NCI-H146 treated with DMSO at 0.1 percent for 48 hours (cell line): Measurements from ENCODE around the gene TDRD12.
A peak's percentile ranks its signal among the peaks of the same experiment; 100 is the strongest.
"Not testable (repeated sequence)": the region's sequence is repeated elsewhere in the genome, so short reads cannot be mapped to it uniquely, and the experiment has no call there.

Experiments
- DNase-seq: peaks from one replicate; lab custom pipeline; 2025; ENCODE audit not compliant: unreplicated experiment; lab: John Stamatoyannopoulos, UW

The TDRD12 gene

DNA sequence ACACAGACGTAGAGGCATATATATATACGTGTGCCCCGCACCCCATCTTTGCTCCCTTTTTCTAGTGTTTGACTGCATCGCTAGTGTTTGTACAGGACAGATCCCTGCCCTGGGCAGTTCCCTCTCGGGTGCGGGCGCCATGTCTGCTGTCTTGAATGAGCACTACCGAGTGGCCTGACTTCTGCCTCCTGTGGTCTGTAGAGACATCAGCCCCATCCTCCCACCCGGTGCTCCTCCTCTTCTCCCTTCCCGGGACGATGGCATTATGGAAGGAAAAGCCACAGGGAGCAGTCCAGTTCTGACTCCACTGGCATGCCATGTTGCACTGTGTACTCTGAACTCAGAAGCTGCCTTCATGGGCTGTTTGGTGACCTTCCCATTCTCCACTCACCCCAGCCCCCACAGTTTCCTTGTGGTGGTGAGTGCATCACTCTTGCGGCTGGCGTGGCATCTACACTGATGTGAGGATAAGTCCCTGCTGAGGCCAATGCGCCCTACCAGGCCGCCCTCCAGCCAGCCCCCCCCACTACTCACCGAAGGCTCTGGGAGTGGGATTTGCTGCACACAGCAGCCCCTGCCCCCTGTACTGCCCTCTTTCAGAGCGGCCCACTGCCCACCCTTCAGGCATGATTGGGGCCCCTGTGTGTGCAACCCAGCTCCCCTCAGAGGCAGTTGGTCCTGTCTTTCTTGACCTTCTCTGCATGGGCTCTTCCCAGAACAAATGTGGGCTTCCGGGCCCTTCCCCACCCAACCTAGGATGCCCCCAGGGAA is 25.2 kb downstream of the TDRD12 start:
- no peak for DNase-seq

DNA sequence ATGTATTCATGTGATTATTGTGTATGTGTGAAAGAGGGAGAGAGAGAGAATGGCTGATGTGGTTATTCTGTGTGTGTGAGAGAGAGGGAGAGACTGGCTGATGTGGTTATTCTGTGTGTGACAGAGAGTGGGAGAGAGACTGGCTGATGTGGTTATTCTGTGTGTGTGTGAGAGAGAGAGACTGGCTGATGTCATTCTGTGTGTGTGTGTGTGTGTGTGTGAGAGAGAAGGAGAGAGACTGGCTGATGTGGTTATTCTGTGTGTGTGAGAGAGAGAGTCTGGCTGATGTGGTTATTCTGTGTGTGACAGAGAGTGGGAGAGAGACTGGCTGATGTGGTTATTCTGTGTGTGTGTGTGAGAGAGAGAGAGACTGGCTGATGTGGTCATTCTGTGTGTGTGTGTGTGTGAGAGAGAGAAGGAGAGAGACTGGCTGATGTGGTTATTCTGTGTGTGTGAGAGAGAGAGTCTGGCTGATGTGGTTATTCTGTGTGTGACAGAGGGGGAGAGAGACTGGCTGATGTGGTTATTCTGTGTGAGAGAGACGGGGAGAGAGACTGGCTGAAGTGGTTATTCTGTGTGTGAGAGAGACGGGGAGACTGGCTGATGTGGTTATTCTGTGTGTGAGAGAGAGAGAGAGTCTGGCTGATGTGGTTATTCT is 26.2 kb downstream of the TDRD12 start:
- not testable (repeated sequence) for DNase-seq

DNA sequence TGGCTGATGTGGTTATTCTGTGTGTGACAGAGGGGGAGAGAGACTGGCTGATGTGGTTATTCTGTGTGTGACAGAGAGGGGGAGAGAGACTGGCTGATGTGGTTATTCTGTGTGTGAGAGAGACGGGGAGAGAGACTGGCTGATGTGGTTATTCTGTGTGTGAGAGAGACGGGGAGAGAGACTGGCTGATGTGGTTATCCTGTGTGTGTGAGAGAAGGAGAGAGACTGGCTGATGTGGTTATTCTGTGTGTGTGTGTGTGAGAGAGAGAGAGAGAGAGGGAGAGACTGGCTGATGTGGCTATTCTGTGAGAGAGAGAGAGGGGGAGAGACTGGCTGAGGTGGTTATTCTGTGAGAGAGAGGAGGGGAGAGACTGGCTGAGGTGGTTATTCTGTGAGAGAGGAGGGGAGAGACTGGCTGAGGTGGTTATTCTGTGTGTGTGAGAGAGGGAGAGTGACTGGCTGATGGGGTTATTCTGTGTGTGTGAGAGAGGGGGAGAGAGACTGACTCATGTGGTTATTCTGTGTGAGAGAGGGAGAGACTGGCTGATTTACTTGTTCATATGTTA is 27.1 kb downstream of the TDRD12 start:
- not testable (repeated sequence) for DNase-seq

DNA sequence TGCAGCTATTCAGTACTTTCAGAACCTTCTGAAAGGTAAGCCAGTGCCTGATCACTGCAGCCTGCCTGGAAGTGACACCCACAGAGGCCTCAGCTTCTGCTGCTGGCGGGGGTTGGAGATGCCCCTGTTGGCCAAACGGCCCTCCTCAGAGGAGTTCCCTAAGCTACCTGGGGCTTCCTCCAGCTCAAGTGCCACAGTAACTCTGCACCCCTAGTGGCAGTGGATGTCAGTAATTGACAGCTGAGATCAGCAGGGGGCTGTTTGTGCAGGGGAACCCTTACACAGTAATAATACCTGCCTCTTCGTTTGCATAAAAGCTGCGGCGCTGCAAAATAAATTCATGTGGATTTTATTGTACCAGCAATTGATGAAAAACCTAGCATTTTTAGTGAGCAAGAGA is 28.9 kb downstream of the TDRD12 start:
- DNase-seq = no peak

DNA sequence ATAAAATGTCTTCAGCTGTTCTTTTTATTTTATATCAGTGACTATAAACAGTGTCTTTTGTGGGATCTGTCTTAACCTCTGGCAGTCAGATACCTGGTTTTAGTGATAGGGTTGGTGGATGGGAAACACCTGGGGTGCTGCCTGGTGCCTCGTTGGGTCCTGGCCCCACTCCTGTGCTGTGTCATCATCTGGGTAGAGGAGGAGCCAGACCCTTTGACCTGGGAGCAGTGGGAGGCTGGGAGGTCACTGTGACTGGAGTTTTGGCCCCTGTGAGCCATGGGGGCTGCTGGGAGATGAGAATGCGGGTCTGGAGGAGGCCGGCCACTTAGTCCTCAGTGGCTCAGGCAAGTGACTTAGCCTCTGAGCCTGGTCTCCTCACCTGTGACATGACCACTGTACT is 29.4 kb downstream of the TDRD12 start:
- DNase-seq = no peak

DNA sequence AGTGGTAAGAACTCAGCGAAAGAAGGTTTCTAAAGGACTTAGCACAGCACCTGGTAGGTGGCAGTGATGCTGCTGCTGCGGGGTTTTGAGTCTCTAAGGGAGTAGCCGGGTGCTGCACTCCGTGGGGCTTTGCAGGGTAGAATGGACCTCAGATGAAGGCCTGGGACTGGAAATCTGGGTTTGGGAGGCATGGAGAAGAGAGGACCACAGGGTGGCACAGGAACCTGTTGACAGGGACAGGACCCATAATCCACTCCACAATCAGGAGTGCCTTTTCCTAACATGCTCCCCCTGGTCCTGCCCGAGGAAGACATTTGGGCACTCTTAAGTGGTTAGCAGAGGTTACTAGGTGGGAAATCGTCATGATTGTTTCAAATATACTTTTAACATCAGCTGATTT is 29.8 kb downstream of the TDRD12 start:
- no peak for DNase-seq

DNA sequence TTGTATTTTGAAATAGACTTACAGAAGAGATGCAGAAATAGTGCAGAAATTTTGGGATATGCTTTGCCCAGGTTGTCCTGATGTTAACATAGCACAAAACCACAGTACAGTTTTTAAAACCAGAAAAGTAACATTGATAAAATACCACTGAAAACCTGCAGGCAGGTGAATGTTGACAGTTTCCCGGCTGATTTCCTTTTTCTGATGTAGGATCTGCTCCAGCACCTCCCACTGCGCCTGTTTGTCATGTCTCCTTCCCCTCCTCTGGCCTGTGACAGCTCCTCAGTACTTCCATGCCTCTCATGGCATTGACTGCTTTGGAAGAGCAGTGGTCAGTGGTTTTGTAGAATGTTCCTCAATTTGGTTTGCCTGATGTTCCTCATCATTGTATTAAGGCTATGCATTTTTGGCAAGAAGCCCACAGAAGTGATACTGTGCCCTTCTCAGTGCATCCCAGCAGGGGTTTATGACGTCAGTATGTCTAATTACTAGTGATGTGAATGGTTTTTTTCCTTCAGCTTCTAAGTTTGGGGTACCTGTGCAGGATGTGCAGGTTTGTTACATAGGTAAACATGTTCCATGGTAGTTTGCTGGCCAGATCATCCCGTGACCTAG is 31.0 kb downstream of the TDRD12 start:
- DNase-seq = no peak

DNA sequence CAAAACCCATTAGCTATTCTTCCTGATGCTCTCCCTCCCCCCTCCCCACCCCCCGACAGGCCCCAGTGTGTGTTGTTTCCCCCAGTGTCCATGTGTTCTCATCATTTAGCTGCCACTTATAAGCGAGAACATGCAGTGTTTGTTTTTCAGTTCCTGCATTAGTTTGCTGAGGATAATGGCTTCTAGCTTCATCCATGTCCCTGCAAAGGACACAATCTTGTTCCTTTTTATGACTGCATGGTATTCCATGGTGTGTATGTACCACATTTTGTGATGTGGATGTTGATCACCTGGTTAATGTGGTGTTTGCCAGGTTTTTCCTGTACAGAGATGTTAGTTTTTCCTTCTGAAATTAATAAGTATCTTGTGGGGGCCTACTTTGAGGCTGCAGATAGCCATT is 31.5 kb downstream of the TDRD12 start:
- no peak for DNase-seq

DNA sequence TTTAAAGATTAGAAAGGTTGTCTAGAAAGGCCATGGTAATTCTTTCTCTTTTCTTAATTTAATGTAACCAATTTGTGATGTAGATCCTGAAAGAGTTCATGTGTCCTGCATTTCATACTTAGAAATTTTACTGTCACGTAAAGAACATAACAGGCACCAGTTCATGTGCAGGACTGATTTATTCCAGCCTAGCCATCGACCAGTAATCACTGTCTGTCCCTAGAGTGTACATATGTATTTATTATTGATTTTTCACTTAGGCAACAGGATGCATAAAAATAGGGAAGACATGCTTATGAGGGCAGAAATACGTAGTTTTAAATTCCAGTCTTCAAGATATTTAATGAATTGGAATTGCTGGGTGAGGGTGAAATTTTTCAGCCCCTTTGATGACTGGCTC is 37.6 kb downstream of the TDRD12 start:
- DNase-seq = no peak

DNA sequence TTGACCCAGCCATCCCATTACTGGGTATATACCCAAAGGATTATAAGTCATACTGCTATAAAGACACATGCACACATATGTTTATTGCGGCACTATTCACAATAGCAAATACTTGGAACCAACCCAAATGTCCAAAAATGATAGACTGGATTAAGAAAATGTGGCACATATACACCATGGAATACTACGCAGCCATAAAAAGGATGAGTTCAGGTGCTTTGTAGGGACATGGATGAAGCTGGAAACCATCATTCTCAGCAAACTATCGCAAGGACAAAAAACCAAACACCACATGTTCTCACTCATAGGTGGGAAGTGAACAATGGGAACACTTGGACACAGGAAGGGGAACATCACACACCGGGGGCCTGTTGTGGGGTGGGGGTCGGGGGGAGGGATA is 45.8 kb downstream of the TDRD12 start:
- not testable (repeated sequence) for DNase-seq

DNA sequence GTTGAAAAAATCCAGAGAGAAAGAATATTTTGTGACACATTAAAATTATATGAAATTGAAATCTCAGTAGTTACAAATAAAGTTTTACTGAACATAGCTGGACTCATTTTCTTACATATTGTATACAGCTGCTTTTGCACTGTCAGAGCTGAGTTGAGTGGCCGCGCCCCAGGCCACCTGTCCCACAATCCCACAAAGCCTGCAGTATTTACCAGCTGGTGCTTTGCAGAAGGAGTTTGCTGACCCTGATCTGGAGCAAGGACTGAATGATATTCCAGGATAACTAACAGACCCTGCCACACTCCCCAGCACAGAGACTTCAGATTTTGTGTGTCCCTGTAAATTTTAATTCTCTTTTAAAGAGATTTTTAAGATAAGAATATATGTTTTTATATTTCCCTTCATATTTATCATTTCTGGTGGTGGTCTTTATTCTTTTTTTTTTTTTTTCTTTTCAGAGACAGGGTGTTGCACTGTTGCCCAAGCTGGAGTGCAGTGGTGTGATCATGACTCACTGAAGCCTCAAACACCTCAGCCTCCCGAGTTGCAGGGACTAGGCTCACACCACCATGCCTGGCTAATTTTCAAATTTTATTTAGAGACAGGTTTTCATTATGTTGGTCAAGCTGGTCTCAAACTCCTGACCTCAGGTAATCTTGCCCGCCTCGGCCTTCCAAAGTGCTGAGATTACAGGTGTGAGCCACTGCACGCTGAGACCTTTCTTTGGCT is 48.5 kb downstream of the TDRD12 start:
- no peak for DNase-seq

DNA sequence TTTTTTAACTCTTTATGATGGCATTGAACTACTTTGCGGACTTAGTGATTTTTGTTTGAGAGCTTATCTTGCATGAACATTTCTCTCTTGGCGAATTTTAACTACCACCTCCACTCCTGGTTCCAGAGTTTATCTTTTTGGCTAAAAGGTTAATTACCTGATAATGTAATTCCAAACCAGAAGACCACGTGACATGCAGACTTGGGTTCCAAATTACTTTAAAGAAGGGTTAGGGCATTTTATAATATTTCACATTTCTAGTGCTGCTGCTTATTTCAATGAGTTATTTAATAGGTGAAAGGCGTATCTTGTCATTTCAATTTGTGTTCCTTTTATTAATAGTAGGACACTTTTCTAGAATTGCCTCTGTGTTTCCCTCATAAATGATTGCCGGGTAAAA is 52.0 kb downstream of the TDRD12 start:
- DNase-seq = no peak

DNA sequence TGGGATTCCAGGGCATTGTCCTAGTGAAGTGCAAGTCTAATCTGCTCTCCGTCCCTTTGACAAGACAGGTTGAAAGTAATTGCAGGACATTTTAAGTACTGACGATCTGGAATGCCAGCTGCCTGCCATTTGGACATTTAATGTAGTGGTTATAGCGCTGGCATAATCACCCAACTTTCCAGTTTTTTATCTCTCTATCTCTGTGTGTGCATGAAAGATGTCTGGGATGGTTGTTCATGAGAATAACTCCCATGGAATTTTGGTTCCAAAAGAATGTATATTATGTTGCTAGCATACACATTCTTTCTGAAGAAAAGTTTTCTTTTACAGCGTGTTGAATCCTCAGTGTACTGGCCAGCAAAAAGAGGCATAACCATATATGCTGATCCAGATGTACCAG is 53.6 kb downstream of the TDRD12 start:
- no peak for DNase-seq

DNA sequence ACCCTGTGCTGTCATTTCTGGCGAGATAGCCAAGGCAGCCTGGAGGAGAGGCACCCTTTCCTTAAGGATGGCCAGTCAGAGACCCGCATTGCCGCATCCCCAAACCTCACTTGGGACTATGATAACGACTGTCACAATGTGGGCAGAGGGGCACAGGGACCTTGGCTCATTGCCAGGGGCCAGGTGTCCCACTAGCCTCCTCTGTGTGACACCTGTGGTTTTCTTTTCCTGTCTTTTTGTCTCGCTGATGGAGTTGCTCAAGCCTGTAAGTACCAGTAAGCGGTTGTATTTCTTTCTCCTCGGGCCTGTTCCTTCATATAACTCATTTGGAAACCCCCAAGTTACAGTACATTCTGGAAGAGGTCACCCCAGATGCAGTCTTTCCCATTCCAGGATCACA is 59.5 kb downstream of the TDRD12 start:
- DNase-seq = no peak

DNA sequence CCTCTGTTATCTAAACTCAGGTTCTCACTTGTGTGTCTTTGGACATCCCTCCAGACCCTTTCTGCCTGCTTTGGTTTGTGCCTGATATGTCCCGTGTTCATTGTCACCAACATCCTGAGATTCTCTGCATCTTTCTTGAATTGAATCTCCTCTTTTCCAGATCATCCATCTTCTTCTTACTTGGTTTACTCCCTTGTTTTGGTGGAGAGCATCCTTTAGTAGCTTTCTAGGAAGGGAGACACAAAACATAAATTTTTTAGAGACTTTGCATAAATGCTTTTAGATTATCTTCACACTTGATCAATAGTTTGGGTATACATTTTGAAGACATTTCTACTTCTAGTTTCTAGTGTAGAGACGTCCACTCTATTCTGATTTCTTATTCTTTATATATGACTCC is 61.7 kb downstream of the TDRD12 start:
- no peak for DNase-seq

DNA sequence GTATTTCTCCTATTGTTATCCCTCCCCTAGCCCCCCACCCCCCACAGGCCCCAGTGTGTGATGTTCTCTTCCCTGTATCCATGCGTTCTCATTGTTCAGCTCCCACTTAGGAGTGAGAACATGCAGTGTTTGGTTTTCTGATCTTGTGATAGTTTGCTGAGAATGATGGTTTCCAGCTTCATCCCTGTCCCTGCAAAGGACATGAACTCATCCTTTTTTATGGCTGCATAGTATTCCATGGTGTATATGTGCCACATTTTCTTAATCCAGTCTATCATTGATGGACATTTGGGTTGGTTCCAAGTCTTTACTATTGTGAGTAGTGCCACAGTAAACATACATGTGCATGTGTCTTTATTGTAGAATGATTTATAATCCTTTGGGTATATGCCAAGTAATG is 62.5 kb downstream of the TDRD12 start:
- DNase-seq = not testable (repeated sequence)

DNA sequence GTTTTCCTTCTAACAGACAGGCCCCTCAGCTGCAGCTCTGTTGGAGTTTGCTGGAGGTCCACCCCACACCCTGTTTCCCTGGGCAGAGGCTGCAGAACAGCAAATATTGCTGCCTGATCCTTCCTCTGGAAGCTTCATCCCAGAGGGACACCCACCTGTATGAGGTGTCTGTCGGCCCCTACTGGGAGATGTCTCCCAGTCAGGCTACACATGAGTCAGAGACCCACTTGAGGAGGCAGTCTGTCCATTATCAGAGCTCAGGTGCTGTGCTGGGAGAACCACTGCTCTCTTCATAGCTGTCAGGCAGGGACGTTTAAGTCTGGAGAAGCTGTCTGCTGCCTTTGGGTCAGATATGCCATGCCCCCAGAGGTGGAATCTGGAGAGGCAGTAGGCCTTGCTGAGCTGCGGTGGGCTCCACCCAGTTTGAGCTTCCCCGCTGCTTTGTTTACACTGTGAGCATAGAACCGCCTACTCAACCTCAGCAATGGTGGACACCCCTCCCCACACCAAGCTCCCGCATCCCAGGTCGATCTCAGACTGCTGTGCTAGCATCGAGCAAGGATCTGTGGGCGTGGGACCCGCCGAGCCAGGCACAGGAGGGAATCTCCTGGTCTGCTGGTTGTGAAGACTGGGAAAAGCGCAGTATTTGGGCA is 67.7 kb downstream of the TDRD12 start:
- peak; percentile 5 for DNase-seq

DNA sequence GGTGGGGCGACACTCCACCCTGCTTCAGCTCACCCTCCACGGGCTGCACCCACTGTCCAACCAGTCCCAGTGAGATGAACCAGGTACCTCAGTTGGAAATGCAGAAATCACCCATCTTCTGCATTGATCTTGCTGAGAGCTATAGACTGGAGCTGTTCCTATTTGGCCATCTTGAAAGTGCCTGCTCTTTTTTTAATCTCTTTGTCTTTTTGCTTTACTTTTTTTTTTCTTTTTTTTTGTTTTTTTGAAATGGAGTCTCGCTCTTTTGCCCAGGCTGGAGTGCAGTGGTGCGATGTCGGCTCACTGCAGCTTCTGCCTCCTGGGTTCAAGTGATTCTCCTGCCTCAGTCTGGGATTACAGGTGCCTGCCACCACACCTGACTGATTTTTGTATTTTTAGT is 68.3 kb downstream of the TDRD12 start:
- DNase-seq = not testable (repeated sequence)

DNA sequence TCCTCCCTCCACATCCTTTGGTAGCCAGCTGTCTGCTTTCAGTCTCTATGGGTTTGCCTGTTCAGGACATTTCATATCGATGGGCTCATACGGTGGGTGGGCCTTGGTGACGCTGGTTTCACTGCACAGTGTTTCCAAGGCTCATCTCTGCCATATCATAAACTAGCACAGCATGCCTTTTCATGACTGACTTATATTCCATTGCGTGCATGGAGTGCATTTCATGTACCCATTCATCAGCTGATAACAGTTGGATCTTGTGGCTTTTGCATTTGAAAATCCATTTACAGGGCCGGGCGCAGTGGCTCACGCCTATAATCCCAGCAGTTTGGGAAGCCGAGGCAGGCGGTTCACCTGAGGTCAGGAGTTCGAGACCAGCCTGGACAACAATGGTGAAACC is 69.9 kb downstream of the TDRD12 start:
- DNase-seq = no peak

DNA sequence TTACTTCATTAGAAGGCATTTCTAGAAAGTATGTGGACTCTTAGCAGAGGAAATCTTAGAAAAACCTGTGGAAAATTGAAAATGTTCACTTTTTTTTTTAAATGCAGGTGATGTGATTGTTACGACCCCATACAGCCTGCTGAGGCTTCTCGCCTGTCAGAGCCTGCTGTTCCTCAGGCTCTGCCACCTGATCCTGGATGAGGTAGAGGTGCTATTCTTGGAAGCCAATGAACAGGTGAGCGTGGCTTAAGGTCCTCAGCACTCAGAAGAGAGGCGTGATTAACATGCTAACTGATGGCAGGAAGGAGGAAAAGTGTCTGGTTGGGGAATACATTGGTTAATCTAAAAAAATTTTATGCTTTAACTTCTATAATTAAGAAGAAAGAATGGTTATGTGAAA is 78.6 kb downstream of the TDRD12 start:
- peak; percentile 17 for DNase-seq

DNA sequence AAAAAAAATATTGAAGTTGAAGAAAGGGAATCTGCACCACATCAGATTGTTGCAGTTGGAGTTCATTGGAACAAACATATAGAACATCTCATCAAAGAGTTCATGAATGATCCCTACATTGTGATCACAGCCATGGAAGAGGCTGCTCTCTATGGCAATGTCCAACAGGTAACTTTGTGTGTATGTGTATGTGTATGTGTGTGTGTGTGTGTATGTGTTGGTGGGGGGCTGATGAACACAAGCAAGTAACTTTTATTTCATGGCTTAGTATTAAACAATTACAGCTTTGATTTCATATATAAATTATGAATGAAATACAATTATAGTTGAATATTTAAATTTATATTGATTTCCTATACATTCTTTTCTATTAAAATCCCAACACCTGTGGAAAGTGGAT is 80.6 kb downstream of the TDRD12 start:
- DNase-seq = no peak
